Activated CD8-positive, alpha-beta T cell treated with anti-CD3 and anti-CD28 coated beads for 36 hours (primary cell): ENCODE results near the gene LRRC10. TPM values are rescaled to one million over a fixed set of nuclear protein-coding genes. Genes with fewer than 3 reads are reported as not detected.

Experiments used
- ATAC-seq: fragments of 200-7000 bp; cut with Tn5 transposase; one replicate; pipeline ENCODE4 v1.10.0; 2021; ENCODE audit warnings: mild to moderate bottlenecking, moderate library complexity
- CTCF ChIA-PET: fragments of 350-600 bp; sonication (Branson Sonifier 250); formaldehyde crosslinking; loops from one replicate; lab custom pipeline; 2021; ENCODE audit warnings: antibody characterized with exemption; lab: Charles Lee
- POLR2A ChIA-PET: fragments of 350-600 bp; sonication (Branson Sonifier 250); formaldehyde crosslinking; loops from one replicate; lab custom pipeline; 2021; ENCODE audit warnings: antibody characterized with exemption; lab: Charles Lee
- DNase-seq: peaks from one replicate; pipeline ENCODE4 v3.0.0-alpha.2; 2020
- H3K27ac Mint-ChIP-seq: one replicate; pipeline ENCODE4 v1.8.0; 2021; ENCODE audit warnings: mild to moderate bottlenecking, mixed read lengths
- H3K27me3 Mint-ChIP-seq: one replicate; pipeline ENCODE4 v1.8.0; 2021; ENCODE audit warnings: mixed read lengths
- H3K36me3 Mint-ChIP-seq: one replicate; pipeline ENCODE4 v1.8.0; 2021; ENCODE audit warnings: low read depth, mixed read lengths
- H3K4me1 Mint-ChIP-seq: one replicate; pipeline ENCODE4 v1.8.0; 2021; ENCODE audit warnings: low read depth, mixed read lengths
- H3K4me3 Mint-ChIP-seq: one replicate; pipeline ENCODE4 v1.8.0; 2021; ENCODE audit warnings: mild to moderate bottlenecking, moderate library complexity, mixed read lengths
- H3K9me3 Mint-ChIP-seq: one replicate; pipeline ENCODE4 v1.8.0; 2021; ENCODE audit warnings: mixed read lengths
- CTCF ChIP-seq: fragments of 200-600 bp; IDR thresholded peaks from one replicate; pipeline ENCODE4 v1.8.0; 2022; ENCODE audit warnings: antibody characterized with exemption, mild to moderate bottlenecking
- intact Hi-C: fragments of 100-400 bp; cut with micrococcal nuclease; formaldehyde crosslinking; loops from one replicate; pipeline ENCODE4 v1.10.0; 2022
- total RNA-seq, 2 experiments: library from RNA; stranded (reverse); gene quantifications; one replicate each; pipeline ENCODE4 v1.2.3, GENCODE V29; 2021

LRRC10 gene
- total RNA-seq, 2 experiments from 2014 or later: not detected

- intact Hi-C loops: no loop called here
- CTCF ChIA-PET: interaction anchor here (1.0 to 1.1 kb wide), 2 partner anchors 18 to 51 kb away, joined by 3 to 4 read pairs; no protein-coding TSS in a partner anchor
- DNase-seq: no peak
- peaks cover 72% of the 10 kb centered on the region for H3K36me3 Mint-ChIP-seq
- POLR2A ChIA-PET: interaction anchor here (0.8 kb wide), 1 partner anchor 298 kb away, joined by 3 read pairs; no protein-coding TSS in a partner anchor
- H3K4me1 Mint-ChIP-seq: peaks cover 38% of the 10 kb centered on the region
- no peak overlapping the region for H3K4me3 Mint-ChIP-seq
- ATAC-seq: no peak
- TF ChIP-seq CTCF: no peak
- H3K9me3 Mint-ChIP-seq: no peaks in the 10 kb centered on the region
- H3K27ac Mint-ChIP-seq: no peak overlapping the region
- H3K27me3 Mint-ChIP-seq: no peaks in the 10 kb centered on the region
Observed at GRCh38 chr12:69589082-69589481, 21.6 kb downstream of the LRRC10 start.

GRCh38 chr12:69588527-69588926 lies 22.2 kb downstream of the LRRC10 start:
- ATAC-seq (no peak), DNase-seq (no peak)
- H3K4me1 Mint-ChIP-seq: peaks cover 38% of the 10 kb centered on the region
- TF ChIP-seq CTCF: no peak
- H3K36me3 Mint-ChIP-seq: peaks cover 67% of the 10 kb centered on the region
- intact Hi-C loops: no loop called here
- no peaks in the 10 kb centered on the region for H3K27me3 Mint-ChIP-seq
- no peak overlapping the region for H3K4me3 Mint-ChIP-seq
- no peaks in the 10 kb centered on the region for H3K9me3 Mint-ChIP-seq
- ChIA-PET POLR2A (no interaction called here), CTCF (interaction anchor here (1.0 kb wide), 1 partner anchor 51 kb away, joined by 3 read pairs; no protein-coding TSS in a partner anchor)
- H3K27ac Mint-ChIP-seq: no peak overlapping the region

GRCh38 chr12:69585189-69586062 lies 25.3 kb downstream of the LRRC10 start, which contains the start of gene CCT2:
CCT2 (plus strand) TSS chr12:69585459; CDS start chr12:69585522, 63 bp downstream.
- ChIA-PET POLR2A (interaction anchor here (0.6 to 2.1 kb wide), 12 partner anchors 9 to 255 kb away, joined by 3 to 12 read pairs (median 6); partner anchors contain the start of gene FRS2), CTCF (interaction anchor here (0.6 to 9.3 kb wide), 7 partner anchors 14 to 294 kb away, joined by 3 to 78 read pairs (median 3); partner anchors contain the start of gene FRS2)
- peak within 1 kb of the TSS; percentile 96 for H3K27ac Mint-ChIP-seq
- H3K4me3 Mint-ChIP-seq: peak within 1 kb of the TSS; percentile 97
- peak; percentile 95 for ATAC-seq
- H3K4me1 Mint-ChIP-seq: peaks cover 27% of the 10 kb centered on the region
- no peaks in the 10 kb centered on the region for H3K9me3 Mint-ChIP-seq
- peaks cover 41% of the 10 kb centered on the region for H3K36me3 Mint-ChIP-seq
- no peaks in the 10 kb centered on the region for H3K27me3 Mint-ChIP-seq
- intact Hi-C loops: no loop called here
- DNase-seq: peak; percentile 98
- TF ChIP-seq CTCF: peak; percentile 48

GRCh38 chr12:69583203-69583602 lies 27.5 kb downstream of the LRRC10 start:
- intact Hi-C loops: no loop called here
- H3K27me3 Mint-ChIP-seq: no peaks in the 10 kb centered on the region
- CTCF ChIA-PET: interaction anchor here (0.8 to 9.3 kb wide), 4 partner anchors 9 to 225 kb away, joined by 3 to 78 read pairs (median 8); no protein-coding TSS in a partner anchor
- H3K4me1 Mint-ChIP-seq: peaks cover 16% of the 10 kb centered on the region
- DNase-seq: no peak
- POLR2A ChIA-PET: no interaction called here
- peaks cover 20% of the 10 kb centered on the region for H3K36me3 Mint-ChIP-seq
- TF ChIP-seq CTCF: no peak
- H3K4me3 Mint-ChIP-seq: no peak overlapping the region
- H3K9me3 Mint-ChIP-seq: no peaks in the 10 kb centered on the region
- no peak for ATAC-seq
- H3K27ac Mint-ChIP-seq: no peak overlapping the region
